ENCODE results near the gene MAPT.
"Not testable (repeated sequence)": the region's sequence is repeated elsewhere in the genome, so short reads cannot be mapped to it uniquely, and the experiment has no call there.

Gene MAPT

DNA sequence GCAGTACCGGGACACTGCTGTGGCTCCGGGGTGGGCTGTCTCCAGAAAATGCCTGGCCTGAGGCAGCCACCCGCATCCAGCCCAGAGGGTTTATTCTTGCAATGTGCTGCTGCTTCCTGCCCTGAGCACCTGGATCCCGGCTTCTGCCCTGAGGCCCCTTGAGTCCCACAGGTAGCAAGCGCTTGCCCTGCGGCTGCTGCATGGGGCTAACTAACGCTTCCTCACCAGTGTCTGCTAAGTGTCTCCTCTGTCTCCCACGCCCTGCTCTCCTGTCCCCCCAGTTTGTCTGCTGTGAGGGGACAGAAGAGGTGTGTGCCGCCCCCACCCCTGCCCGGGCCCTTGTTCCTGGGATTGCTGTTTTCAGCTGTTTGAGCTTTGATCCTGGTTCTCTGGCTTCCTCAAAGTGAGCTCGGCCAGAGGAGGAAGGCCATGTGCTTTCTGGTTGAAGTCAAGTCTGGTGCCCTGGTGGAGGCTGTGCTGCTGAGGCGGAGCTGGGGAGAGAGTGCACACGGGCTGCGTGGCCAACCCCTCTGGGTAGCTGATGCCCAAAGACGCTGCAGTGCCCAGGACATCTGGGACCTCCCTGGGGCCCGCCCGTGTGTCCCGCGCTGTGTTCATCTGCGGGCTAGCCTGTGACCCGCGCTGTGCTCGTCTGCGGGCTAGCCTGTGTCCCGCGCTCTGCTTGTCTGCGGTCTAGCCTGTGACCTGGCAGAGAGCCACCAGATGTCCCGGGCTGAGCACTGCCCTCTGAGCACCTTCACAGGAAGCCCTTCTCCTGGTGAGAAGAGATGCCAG is 117.6 kb downstream of the MAPT start:
- DNase-seq (ENCODE audit: extremely low read depth, low read depth), result no peak

DNA sequence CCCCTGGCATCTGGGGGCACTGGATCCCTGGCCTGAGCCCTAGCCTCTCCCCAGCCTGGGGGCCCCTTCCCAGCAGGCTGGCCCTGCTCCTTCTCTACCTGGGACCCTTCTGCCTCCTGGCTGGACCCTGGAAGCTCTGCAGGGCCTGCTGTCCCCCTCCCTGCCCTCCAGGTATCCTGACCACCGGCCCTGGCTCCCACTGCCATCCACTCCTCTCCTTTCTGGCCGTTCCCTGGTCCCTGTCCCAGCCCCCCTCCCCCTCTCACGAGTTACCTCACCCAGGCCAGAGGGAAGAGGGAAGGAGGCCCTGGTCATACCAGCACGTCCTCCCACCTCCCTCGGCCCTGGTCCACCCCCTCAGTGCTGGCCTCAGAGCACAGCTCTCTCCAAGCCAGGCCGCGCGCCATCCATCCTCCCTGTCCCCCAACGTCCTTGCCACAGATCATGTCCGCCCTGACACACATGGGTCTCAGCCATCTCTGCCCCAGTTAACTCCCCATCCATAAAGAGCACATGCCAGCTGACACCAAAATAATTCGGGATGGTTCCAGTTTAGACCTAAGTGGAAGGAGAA is 118.2 kb downstream of the MAPT start:
- TF ChIP-seq, protein P1, sequence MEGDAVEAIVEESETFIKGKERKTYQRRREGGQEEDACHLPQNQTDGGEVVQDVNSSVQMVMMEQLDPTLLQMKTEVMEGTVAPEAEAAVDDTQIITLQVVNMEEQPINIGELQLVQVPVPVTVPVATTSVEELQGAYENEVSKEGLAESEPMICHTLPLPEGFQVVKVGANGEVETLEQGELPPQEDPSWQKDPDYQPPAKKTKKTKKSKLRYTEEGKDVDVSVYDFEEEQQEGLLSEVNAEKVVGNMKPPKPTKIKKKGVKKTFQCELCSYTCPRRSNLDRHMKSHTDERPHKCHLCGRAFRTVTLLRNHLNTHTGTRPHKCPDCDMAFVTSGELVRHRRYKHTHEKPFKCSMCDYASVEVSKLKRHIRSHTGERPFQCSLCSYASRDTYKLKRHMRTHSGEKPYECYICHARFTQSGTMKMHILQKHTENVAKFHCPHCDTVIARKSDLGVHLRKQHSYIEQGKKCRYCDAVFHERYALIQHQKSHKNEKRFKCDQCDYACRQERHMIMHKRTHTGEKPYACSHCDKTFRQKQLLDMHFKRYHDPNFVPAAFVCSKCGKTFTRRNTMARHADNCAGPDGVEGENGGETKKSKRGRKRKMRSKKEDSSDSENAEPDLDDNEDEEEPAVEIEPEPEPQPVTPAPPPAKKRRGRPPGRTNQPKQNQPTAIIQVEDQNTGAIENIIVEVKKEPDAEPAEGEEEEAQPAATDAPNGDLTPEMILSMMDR (IDR thresholded peaks at IDR 0.05; ENCODE audit: low read depth, low read length), result no peak
- DNase-seq (ENCODE audit: extremely low read depth, low read depth), result no peak

More for the DNA sequence above, 117.6 kb downstream of the MAPT start:
- TF ChIP-seq, protein P1 (IDR thresholded peaks at IDR 0.05; ENCODE audit: low read depth, low read length), result no peak

DNA sequence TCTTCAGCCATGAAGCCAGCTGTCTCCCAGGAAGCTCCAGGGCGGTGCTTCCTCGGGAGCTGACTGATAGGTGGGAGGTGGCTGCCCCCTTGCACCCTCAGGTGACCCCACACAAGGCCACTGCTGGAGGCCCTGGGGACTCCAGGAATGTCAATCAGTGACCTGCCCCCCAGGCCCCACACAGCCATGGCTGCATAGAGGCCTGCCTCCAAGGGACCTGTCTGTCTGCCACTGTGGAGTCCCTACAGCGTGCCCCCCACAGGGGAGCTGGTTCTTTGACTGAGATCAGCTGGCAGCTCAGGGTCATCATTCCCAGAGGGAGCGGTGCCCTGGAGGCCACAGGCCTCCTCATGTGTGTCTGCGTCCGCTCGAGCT is 118.8 kb downstream of the MAPT start:
- no peak for DNase-seq (ENCODE audit: extremely low read depth, low read depth)
- TF ChIP-seq, protein P1 (IDR thresholded peaks at IDR 0.05; ENCODE audit: low read depth, low read length), result no peak

DNA sequence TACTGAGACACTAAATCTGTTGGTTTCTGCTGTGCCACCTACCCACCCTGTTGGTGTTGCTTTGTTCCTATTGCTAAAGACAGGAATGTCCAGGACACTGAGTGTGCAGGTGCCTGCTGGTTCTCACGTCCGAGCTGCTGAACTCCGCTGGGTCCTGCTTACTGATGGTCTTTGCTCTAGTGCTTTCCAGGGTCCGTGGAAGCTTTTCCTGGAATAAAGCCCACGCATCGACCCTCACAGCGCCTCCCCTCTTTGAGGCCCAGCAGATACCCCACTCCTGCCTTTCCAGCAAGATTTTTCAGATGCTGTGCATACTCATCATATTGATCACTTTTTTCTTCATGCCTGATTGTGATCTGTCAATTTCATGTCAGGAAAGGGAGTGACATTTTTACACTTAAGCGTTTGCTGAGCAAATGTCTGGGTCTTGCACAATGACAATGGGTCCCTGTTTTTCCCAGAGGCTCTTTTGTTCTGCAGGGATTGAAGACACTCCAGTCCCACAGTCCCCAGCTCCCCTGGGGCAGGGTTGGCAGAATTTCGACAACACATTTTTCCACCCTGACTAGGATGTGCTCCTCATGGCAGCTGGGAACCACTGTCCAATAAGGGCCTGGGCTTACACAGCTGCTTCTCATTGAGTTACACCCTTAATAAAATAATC is 119.3 kb downstream of the MAPT start:
- TF ChIP-seq, protein P1 (IDR thresholded peaks at IDR 0.05; ENCODE audit: low read depth, low read length), result no peak

DNA sequence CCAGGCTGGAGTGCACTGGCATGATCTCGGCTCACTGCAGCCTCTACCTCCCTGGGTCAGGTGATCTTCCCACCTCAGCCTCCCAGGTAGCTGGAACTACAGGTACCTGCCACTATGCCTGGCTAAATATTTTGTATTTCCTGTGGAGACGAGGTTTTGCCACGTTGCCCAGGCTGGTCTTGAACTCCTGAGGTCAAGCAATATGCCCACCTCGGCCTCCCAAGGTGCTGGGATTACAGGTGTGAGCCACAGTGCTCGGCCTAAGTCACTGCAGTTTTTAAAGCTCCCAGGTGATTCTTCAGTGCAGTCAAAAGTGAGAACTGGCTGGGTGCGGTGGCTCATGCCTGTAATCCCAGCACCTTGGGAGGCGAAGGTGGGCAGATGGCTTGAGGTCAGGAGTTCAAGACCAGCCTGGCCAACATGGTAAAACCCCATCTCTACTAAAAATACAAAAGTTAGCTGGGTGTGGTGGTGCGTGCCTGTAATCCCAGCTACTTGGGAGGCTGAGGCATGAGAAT is 125.1 kb downstream of the MAPT start:
- DNase-seq (ENCODE audit: extremely low read depth, low read depth), result not testable (repeated sequence)

More for the DNA sequence above, 119.3 kb downstream of the MAPT start:
- no peak for DNase-seq (ENCODE audit: extremely low read depth, low read depth)

DNA sequence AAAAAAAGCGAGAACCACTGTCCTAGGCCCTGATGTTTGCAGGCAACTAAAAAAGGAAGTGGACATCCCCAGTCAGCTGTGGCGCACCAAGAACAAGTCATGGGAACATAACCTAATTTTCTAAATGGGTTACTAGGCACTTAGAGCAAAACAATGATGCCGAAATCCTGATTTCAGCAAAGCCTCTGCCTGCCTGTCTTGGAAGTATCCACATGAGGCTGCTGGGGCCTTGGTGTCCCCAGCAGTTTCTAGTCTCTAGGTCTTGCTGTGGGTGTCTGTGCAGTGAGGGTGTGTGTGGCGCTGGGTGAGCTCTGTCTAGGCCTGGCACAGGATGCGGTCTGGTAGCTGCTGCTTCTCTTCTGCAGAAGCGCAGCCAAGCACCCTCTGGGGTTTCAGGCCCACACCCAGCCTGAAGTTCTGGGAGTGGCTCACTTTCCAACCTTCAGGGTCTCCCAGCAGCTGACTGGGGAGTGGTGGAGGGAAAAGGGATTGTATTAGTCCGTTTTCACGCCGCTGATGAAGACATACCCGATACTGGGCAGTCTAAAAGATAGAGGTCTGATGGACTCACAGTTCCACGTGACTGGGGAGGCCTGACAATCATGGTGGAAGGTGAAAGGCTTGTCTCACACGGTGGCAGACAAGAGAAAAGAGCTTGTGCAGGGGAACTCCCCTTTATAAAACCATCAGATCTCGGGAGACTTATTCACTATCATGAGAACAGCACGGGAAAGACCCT is 125.8 kb downstream of the MAPT start:
- DNase-seq (ENCODE audit: extremely low read depth, low read depth), result no peak
- TF ChIP-seq, protein P1 (IDR thresholded peaks at IDR 0.05; ENCODE audit: low read depth, low read length), result no peak

DNA sequence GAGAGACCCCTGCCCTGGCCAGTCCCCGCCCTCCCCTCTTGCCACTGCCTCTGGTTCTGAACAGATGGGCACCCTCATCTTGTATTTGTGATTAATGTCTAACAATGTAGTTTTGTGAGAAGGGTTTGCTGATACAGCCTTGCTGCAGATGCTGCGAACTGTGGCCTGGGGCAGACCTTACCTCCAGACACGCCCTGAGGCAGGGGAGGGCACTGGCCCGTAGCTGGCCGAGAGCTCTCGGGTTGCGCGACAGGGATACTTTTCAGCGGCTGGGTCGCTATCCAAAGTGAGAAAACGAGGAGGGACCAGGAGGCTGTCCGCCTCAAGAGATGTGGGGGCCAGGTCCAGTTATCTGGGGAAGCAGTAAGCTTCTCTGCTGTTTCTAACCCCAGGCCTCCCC is 126.6 kb downstream of the MAPT start:
- TF ChIP-seq, protein P1 (IDR thresholded peaks at IDR 0.05; ENCODE audit: low read depth, low read length), result no peak
- DNase-seq (ENCODE audit: extremely low read depth, low read depth), result no peak

DNA sequence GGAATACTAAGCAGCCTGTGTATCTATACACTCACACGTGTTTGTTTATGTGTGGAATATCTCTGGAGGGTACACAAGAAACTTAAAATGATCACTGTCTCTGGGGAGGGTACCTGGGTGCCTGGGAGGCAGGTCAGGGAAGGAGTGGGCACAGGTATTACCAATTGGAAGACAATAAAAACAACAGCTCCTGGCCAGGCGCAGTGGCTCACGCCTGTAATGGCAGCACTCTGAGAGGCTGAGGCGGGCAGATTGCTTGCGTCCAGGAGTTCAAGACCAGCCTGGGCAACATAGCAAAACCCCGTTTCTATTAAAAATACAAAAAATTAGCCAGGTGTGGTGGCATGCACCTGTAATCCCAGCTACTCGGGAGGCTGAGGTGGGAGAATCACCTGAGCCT is 129.0 kb downstream of the MAPT start:
- DNase-seq (ENCODE audit: extremely low read depth, low read depth), result not testable (repeated sequence)
